ENCODE measurements around the gene FNDC10. TPM values are rescaled to one million over a fixed set of nuclear protein-coding genes. Genes with fewer than 3 reads are reported as not detected.

The FNDC10 gene
- total and polyA plus RNA-seq, 5 donors from 2014 or later = 0.21 to 0.96 (median 0.32) TPM

- Mint-ChIP-seq H3K9me3 (no peaks in the 10 kb centered on the region), H3K4me3 (no peak overlapping the region), H3K4me1 (peaks cover 0 to 12% (median 1%) of the 10 kb centered on the region in 4 donors), H3K36me3 (peaks cover 5% of the 10 kb centered on the region), H3K27me3 (no peaks in the 10 kb centered on the region), H3K27ac (peak overlapping the region in 1 of 3 donors; percentile 38)
- no peak overlapping the region for H3K27ac ChIP-seq (ENCODE audit: insufficient read depth, low read length, poor library complexity, severe bottlenecking)
- H3K27me3 ChIP-seq (ENCODE audit: control insufficient read depth, insufficient read depth, low read length) = no peaks in the 10 kb centered on the region
- DNase-seq = no peak
- H3K9me3 ChIP-seq (ENCODE audit: control insufficient read depth in 2 of 2, low read length in 2 of 2) = no peaks in the 10 kb centered on the region
- H3K4me1 ChIP-seq (ENCODE audit: control insufficient read depth, insufficient read depth, low read length, poor library complexity, severe bottlenecking) = peaks cover 8% of the 10 kb centered on the region
- no peak for ATAC-seq (ENCODE audit: low read depth in 2 of 2)
- H3K36me3 ChIP-seq (ENCODE audit: control insufficient read depth, insufficient read depth, low read length) = peaks cover 2% of the 10 kb centered on the region
- no peak overlapping the region for H3K4me3 ChIP-seq (ENCODE audit: low read depth, low read length)
Observed at GRCh38 chr1:1621173-1622009, 21.5 kb upstream of the FNDC10 start.

GRCh38 chr1:1620433-1621139, 20.7 kb upstream of the FNDC10 start:
- Mint-ChIP-seq H3K9me3 (no peaks in the 10 kb centered on the region), H3K27me3 (no peaks in the 10 kb centered on the region), H3K27ac (no peak overlapping the region), H3K36me3 (peaks cover 5% of the 10 kb centered on the region), H3K4me3 (peak overlapping the region in 1 of 4 donors; percentile 51), H3K4me1 (peaks cover 0 to 12% (median 1%) of the 10 kb centered on the region in 4 donors)
- Histone ChIP-seq H3K9me3 (ENCODE audit: control insufficient read depth in 2 of 2, low read length in 2 of 2) (no peaks in the 10 kb centered on the region), H3K4me3 (ENCODE audit: low read depth, low read length) (no peak overlapping the region), H3K4me1 (ENCODE audit: control insufficient read depth, insufficient read depth, low read length, poor library complexity, severe bottlenecking) (peaks cover 11% of the 10 kb centered on the region), H3K27me3 (ENCODE audit: control insufficient read depth, insufficient read depth, low read length) (no peaks in the 10 kb centered on the region), H3K27ac (ENCODE audit: insufficient read depth, low read length, poor library complexity, severe bottlenecking) (no peak overlapping the region), H3K36me3 (ENCODE audit: control insufficient read depth, insufficient read depth, low read length) (peaks cover 2% of the 10 kb centered on the region)
- ATAC-seq (ENCODE audit: low read depth in 2 of 2) (no peak), DNase-seq (no peak)

- Histone ChIP-seq H3K27ac (ENCODE audit: insufficient read depth, low read length, poor library complexity, severe bottlenecking) (no peak overlapping the region), H3K4me1 (ENCODE audit: control insufficient read depth, insufficient read depth, low read length, poor library complexity, severe bottlenecking) (peaks cover 11% of the 10 kb centered on the region), H3K9me3 (ENCODE audit: control insufficient read depth in 2 of 2, low read length in 2 of 2) (no peaks in the 10 kb centered on the region), H3K4me3 (ENCODE audit: low read depth, low read length) (no peak overlapping the region), H3K27me3 (ENCODE audit: control insufficient read depth, insufficient read depth, low read length) (no peaks in the 10 kb centered on the region), H3K36me3 (ENCODE audit: control insufficient read depth, insufficient read depth, low read length) (peaks cover 2% of the 10 kb centered on the region)
- ATAC-seq (ENCODE audit: low read depth in 2 of 2) (no peak), DNase-seq (no peak)
- Mint-ChIP-seq H3K9me3 (no peaks in the 10 kb centered on the region), H3K4me3 (no peak overlapping the region), H3K27me3 (no peaks in the 10 kb centered on the region), H3K27ac (no peak overlapping the region), H3K36me3 (peaks cover 5% of the 10 kb centered on the region), H3K4me1 (peaks cover 0 to 13% (median 3%) of the 10 kb centered on the region in 4 donors)
Observed at GRCh38 chr1:1619917-1620361, 20.0 kb upstream of the FNDC10 start.

- Histone ChIP-seq H3K27ac (ENCODE audit: insufficient read depth, low read length, poor library complexity, severe bottlenecking) (no peak overlapping the region), H3K4me3 (ENCODE audit: low read depth, low read length) (no peak overlapping the region), H3K4me1 (ENCODE audit: control insufficient read depth, insufficient read depth, low read length, poor library complexity, severe bottlenecking) (peaks cover 25% of the 10 kb centered on the region), H3K27me3 (ENCODE audit: control insufficient read depth, insufficient read depth, low read length) (no peaks in the 10 kb centered on the region), H3K36me3 (ENCODE audit: control insufficient read depth, insufficient read depth, low read length) (peaks cover 2% of the 10 kb centered on the region), H3K9me3 (ENCODE audit: control insufficient read depth in 2 of 2, low read length in 2 of 2) (no peaks in the 10 kb centered on the region)
- H3K4me1 Mint-ChIP-seq = peaks cover 0 to 27% (median 11%) of the 10 kb centered on the region in 4 donors
- no peak for ATAC-seq (ENCODE audit: low read depth in 2 of 2)
- H3K27ac Mint-ChIP-seq = no peak overlapping the region
- no peak for DNase-seq
- H3K4me3 Mint-ChIP-seq = peak overlapping the region in 1 of 4 donors; percentile 89
- H3K36me3 Mint-ChIP-seq = peaks cover 5% of the 10 kb centered on the region
- no peaks in the 10 kb centered on the region for H3K27me3 Mint-ChIP-seq
- H3K9me3 Mint-ChIP-seq = peaks cover 0 to 1% (median 0%) of the 10 kb centered on the region in 7 donors
Observed at GRCh38 chr1:1618396-1619068, 18.6 kb upstream of the FNDC10 start.

GRCh38 chr1:1617925-1618324, 18.0 kb upstream of the FNDC10 start:
- Mint-ChIP-seq H3K27ac (no peak overlapping the region), H3K27me3 (no peaks in the 10 kb centered on the region), H3K4me1 (peaks cover 0 to 29% (median 11%) of the 10 kb centered on the region in 4 donors), H3K4me3 (peak overlapping the region in 3 of 4 donors; percentile 64 to 89 (median 85)), H3K9me3 (peaks cover 0 to 1% (median 0%) of the 10 kb centered on the region in 7 donors), H3K36me3 (peaks cover 5% of the 10 kb centered on the region)
- peaks cover 2% of the 10 kb centered on the region for H3K36me3 ChIP-seq (ENCODE audit: control insufficient read depth, insufficient read depth, low read length)
- H3K4me3 ChIP-seq (ENCODE audit: low read depth, low read length) = no peak overlapping the region
- ATAC-seq (ENCODE audit: low read depth in 2 of 2) (no peak), DNase-seq (no peak)
- no peak overlapping the region for H3K27ac ChIP-seq (ENCODE audit: insufficient read depth, low read length, poor library complexity, severe bottlenecking)
- no peaks in the 10 kb centered on the region for H3K9me3 ChIP-seq (ENCODE audit: control insufficient read depth in 2 of 2, low read length in 2 of 2)
- no peaks in the 10 kb centered on the region for H3K27me3 ChIP-seq (ENCODE audit: control insufficient read depth, insufficient read depth, low read length)
- peaks cover 27% of the 10 kb centered on the region for H3K4me1 ChIP-seq (ENCODE audit: control insufficient read depth, insufficient read depth, low read length, poor library complexity, severe bottlenecking)

GRCh38 chr1:1617516-1617915, 17.6 kb upstream of the FNDC10 start:
- Mint-ChIP-seq H3K4me3 (peak overlapping the region; percentile 85 to 90 (median 87)), H3K9me3 (peaks cover 0 to 1% (median 0%) of the 10 kb centered on the region in 7 donors), H3K36me3 (peaks cover 5% of the 10 kb centered on the region), H3K27ac (peak overlapping the region in 1 of 3 donors; percentile 67), H3K27me3 (no peaks in the 10 kb centered on the region), H3K4me1 (peaks cover 0 to 26% (median 11%) of the 10 kb centered on the region in 4 donors)
- Histone ChIP-seq H3K27me3 (ENCODE audit: control insufficient read depth, insufficient read depth, low read length) (no peaks in the 10 kb centered on the region), H3K4me1 (ENCODE audit: control insufficient read depth, insufficient read depth, low read length, poor library complexity, severe bottlenecking) (peaks cover 27% of the 10 kb centered on the region), H3K4me3 (ENCODE audit: low read depth, low read length) (no peak overlapping the region), H3K27ac (ENCODE audit: insufficient read depth, low read length, poor library complexity, severe bottlenecking) (no peak overlapping the region), H3K9me3 (ENCODE audit: control insufficient read depth in 2 of 2, low read length in 2 of 2) (no peaks in the 10 kb centered on the region), H3K36me3 (ENCODE audit: control insufficient read depth, insufficient read depth, low read length) (peaks cover 2% of the 10 kb centered on the region)
- no peak for DNase-seq
- no peak for ATAC-seq (ENCODE audit: low read depth in 2 of 2)

- peak overlapping the region; percentile 38 to 83 (median 67) for H3K27ac Mint-ChIP-seq
- Histone ChIP-seq H3K27me3 (ENCODE audit: control insufficient read depth, insufficient read depth, low read length) (no peaks in the 10 kb centered on the region), H3K4me3 (ENCODE audit: low read depth, low read length) (no peak overlapping the region), H3K4me1 (ENCODE audit: control insufficient read depth, insufficient read depth, low read length, poor library complexity, severe bottlenecking) (peaks cover 27% of the 10 kb centered on the region), H3K9me3 (ENCODE audit: control insufficient read depth in 2 of 2, low read length in 2 of 2) (no peaks in the 10 kb centered on the region), H3K36me3 (ENCODE audit: control insufficient read depth, insufficient read depth, low read length) (peaks cover 2% of the 10 kb centered on the region), H3K27ac (ENCODE audit: insufficient read depth, low read length, poor library complexity, severe bottlenecking) (no peak overlapping the region)
- H3K4me3 Mint-ChIP-seq = peak overlapping the region; percentile 85 to 90 (median 87)
- no peaks in the 10 kb centered on the region for H3K27me3 Mint-ChIP-seq
- ATAC-seq (ENCODE audit: low read depth in 2 of 2) = no peak
- peaks cover 5 to 30% (median 13%) of the 10 kb centered on the region in 4 donors for H3K4me1 Mint-ChIP-seq
- peaks cover 0 to 1% (median 0%) of the 10 kb centered on the region in 7 donors for H3K9me3 Mint-ChIP-seq
- peaks cover 5% of the 10 kb centered on the region for H3K36me3 Mint-ChIP-seq
- DNase-seq = no peak
Observed at GRCh38 chr1:1616838-1617237, 16.9 kb upstream of the FNDC10 start.
